ENCODE results near the gene ZFP28. TPM values are rescaled to one million over a fixed set of nuclear protein-coding genes. Genes with fewer than 3 reads are reported as not detected.

Gene ZFP28
- total RNA-seq, 4 donors from 2014 or later = 10.2 to 19.1 (median 14.3) TPM

- 59 to 60% methylated on average over 3 to 4 of the region's 4 CpGs for WGBS, 2 donors (ENCODE audit: low coverage in 1 of 2)
- Histone ChIP-seq H3K4me3 (peak overlapping the region in 1 of 2 donors; percentile 68), H3K9me3 (peaks cover 0 to 6% (median 0%) of the 10 kb centered on the region in 3 donors), H3K27ac (peak overlapping the region in 2 of 4 donors; percentile 77 to 82), H3K27me3 (no peaks in the 10 kb centered on the region), H3K4me1 (peaks cover 0 to 32% (median 9%) of the 10 kb centered on the region in 3 donors), H3K36me3 (peaks cover 0 to 16% of the 10 kb centered on the region in 2 donors)
- no peak for TF ChIP-seq POLR2AphosphoS5 (IDR thresholded peaks at IDR 0.05)
- no peak for TF ChIP-seq EP300 (IDR thresholded peaks at IDR 0.05)
- no peak for TF ChIP-seq CTCF (IDR thresholded peaks at IDR 0.05)
- TF ChIP-seq POLR2A (IDR thresholded peaks at IDR 0.05) = no peak
- ATAC-seq = no peak
Observed at GRCh38 chr19:56594446-56594782, 55.7 kb downstream of the ZFP28 start.

- H3K9me3 ChIP-seq = peaks cover 0 to under 1% (median 0%) of the 10 kb centered on the region in 3 donors
- TF ChIP-seq POLR2AphosphoS5 (IDR thresholded peaks at IDR 0.05) (peak; percentile 19), EP300 (IDR thresholded peaks at IDR 0.05) (no peak), CTCF (IDR thresholded peaks at IDR 0.05) (no peak), POLR2A (IDR thresholded peaks at IDR 0.05) (peak in 1 of 2 donors; percentile 5)
- peak within 1 kb of the TSS; percentile 68 to 83 for H3K4me3 ChIP-seq
- H3K27me3 ChIP-seq = no peaks in the 10 kb centered on the region
- WGBS, 2 donors (ENCODE audit: low coverage in 1 of 2) = 0 to 1% methylated on average over 2 to 8 of the region's 52 CpGs
- ATAC-seq = peak; percentile 96
- H3K27ac ChIP-seq = peak within 1 kb of the TSS in 3 of 4 donors; percentile 77 to 82 (median 82)
- peaks cover 0 to 16% of the 10 kb centered on the region in 2 donors for H3K36me3 ChIP-seq
- H3K4me1 ChIP-seq = peaks cover 0 to 32% (median 9%) of the 10 kb centered on the region in 3 donors
Observed at GRCh38 chr19:56594783-56595547, 56.2 kb downstream of the ZFP28 start, which contains the start of gene ZNF71. TSS of gene ZNF71 (plus strand) at chr19:56595302. CDS start at chr19:56601559, 6,257 bp downstream.

DNA sequence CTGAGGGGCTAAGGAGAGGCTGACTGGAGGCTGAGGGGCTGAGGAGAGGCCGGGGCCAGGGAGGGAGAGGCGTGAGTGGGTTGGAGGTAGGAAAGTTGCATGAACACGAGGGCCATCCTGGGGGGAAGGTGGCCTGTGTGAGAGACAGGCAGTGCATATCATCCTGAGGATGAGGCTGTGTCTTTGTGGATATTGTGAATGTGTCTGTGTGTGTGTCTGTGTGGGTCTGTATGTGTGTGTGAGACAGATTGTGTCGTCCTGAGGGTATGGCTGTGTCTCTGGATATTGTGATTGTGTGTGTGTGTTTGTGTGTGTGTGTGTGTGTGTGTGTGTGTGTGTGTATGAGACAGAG is 56.8 kb downstream of the ZFP28 start:
- H3K36me3 ChIP-seq = peaks cover 0 to 16% of the 10 kb centered on the region in 2 donors
- peak overlapping the region in 3 of 4 donors; percentile 77 to 82 (median 82) for H3K27ac ChIP-seq
- peak; percentile 15 for ATAC-seq
- H3K4me1 ChIP-seq = peaks cover 0 to 32% (median 9%) of the 10 kb centered on the region in 3 donors
- TF ChIP-seq CTCF (IDR thresholded peaks at IDR 0.05) (no peak), POLR2AphosphoS5 (IDR thresholded peaks at IDR 0.05) (no peak), POLR2A (IDR thresholded peaks at IDR 0.05) (no peak), EP300 (IDR thresholded peaks at IDR 0.05) (no peak)
- no peaks in the 10 kb centered on the region for H3K9me3 ChIP-seq
- H3K27me3 ChIP-seq = no peaks in the 10 kb centered on the region
- 0 to 5% methylated on average over 4 of the region's 4 CpGs for WGBS, 2 donors (ENCODE audit: low coverage in 1 of 2)
- peak overlapping the region; percentile 68 to 83 for H3K4me3 ChIP-seq

GRCh38 chr19:56596676-56597075 is 57.9 kb downstream of the ZFP28 start:
- Histone ChIP-seq H3K27ac (no peak overlapping the region), H3K4me1 (peaks cover 0 to 32% (median 9%) of the 10 kb centered on the region in 3 donors), H3K4me3 (no peak overlapping the region), H3K36me3 (peaks cover 0 to 26% of the 10 kb centered on the region in 2 donors), H3K9me3 (peaks cover 0 to 9% (median 0%) of the 10 kb centered on the region in 3 donors), H3K27me3 (no peaks in the 10 kb centered on the region)
- WGBS, 2 donors (ENCODE audit: low coverage in 1 of 2) = 44 to 56% methylated on average over 3 to 4 of the region's 4 CpGs
- ATAC-seq = no peak
- TF ChIP-seq POLR2AphosphoS5 (IDR thresholded peaks at IDR 0.05) (no peak), POLR2A (IDR thresholded peaks at IDR 0.05) (no peak), EP300 (IDR thresholded peaks at IDR 0.05) (no peak), CTCF (IDR thresholded peaks at IDR 0.05) (no peak)

Data from gastroesophageal sphincter (tissue), 4 donors.